Bladder microvascular endothelial cell (primary cell): ENCODE results near the gene OR6C1. TPM values are rescaled to one million over a fixed set of nuclear protein-coding genes. Genes with fewer than 3 reads are reported as not detected.

Experiments
- total RNA-seq: library from RNA; depleted of rRNA; stranded (reverse); fragments of >200 nt; gene quantifications from 2 replicates; pipeline ENCODE4 v1.2.3, GENCODE V29; 2014

Gene OR6C1
- not detected in 2 replicates for total RNA-seq

DNA sequence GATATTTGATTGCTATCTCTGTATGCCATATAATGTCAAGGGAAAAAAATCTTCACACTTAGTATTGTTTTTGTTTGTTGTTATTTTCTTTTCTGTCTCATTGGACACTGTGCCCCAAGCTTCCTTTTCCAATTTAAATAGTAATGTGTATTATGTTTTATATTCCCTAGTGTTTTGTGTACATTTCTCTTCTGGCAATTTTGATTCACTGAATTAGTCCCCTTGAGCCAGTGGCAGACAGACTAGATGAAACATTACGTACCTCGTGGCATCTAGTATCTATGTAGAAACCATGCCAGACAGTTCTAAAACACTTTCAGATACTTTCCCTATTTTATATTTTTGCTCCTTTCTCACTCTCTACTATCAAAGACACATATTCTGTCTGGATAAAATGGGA, at the start of gene OR6C1:
TSS of gene OR6C1 (plus strand) at position 301 of the 400 bp plus-strand sequence. CDS start 6,257 bp downstream, outside the sequence.

DNA sequence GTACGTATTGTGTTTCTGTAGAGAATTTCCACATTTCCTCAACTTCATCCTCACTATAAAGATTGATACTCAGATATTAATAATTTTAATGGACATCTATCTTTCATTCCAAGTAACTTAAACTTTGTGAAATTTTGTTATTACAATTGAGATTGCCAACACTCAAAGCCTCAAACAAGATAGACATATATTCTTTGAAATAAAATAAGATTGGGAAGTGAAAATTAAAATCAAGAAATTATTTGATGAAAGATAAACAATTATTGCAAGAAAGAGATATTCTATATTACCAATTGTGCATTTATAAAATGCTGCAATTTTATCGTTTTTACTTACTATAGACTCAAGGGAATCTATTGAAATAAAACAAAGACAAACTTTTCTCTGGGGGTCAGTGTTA, 17.7 kb upstream of the OR6C1 start, which contains the start of gene OR6C6:
TSS of gene OR6C6 (minus strand) at position 101 of the 400 bp plus-strand sequence. CDS start 1,337 bp downstream, outside the sequence.

GRCh38 chr12:55330446-55330845, 16.3 kb downstream of the OR6C1 start, which contains the start of gene OR6C3:
Gene OR6C3, plus strand, starts transcription at chr12:55330746. Its CDS starts 955 bp downstream, at chr12:55331701.

DNA sequence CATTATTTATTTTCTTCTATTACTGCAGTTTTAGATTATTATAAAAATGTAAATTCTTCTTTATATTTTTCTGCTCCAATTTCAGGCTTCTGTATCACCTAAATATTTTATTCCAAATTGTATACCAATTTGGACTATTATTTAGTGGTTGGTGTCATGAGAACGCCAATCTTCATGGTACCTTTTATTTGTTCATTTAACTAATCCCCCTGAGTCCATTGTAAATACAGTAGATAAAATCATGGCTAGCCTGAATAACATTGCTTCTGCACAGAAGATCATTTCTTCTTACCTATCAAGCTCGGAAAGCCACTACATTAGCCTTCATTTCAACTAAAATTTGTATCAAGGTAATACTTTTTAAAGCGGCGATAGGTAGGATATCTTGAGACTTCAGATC, 48.5 kb downstream of the OR6C1 start, which contains the start of gene OR6C75:
TSS of gene OR6C75 (plus strand) at position 301 of the 400 bp plus-strand sequence. CDS start 2,136 bp downstream, outside the sequence.

Other genes with a start within 250 kb of the OR6C1 start
- not detected in 2 replicates for gene OR9K2, start 187.9 kb upstream of the OR6C1 start, total RNA-seq
- not detected in 2 replicates for gene OR10A7, start 93.3 kb upstream of the OR6C1 start, total RNA-seq
- not detected in 2 replicates for gene OR6C74, start 69.7 kb upstream of the OR6C1 start, total RNA-seq
- not detected in 2 replicates for gene OR6C6, start 17.8 kb upstream of the OR6C1 start, total RNA-seq
- gene OR6C3, start 16.4 kb downstream of the OR6C1 start, total RNA-seq, result not detected in 2 replicates
- gene OR6C75, start 48.6 kb downstream of the OR6C1 start, total RNA-seq, result not detected in 2 replicates
- not detected in 2 replicates for gene OR6C65, start 86.2 kb downstream of the OR6C1 start, total RNA-seq
- not detected in 2 replicates for gene OR6C76, start 111.9 kb downstream of the OR6C1 start, total RNA-seq
- gene OR6C2, start 129.7 kb downstream of the OR6C1 start, total RNA-seq, result not detected in 2 replicates
- gene OR6C70, start 155.8 kb downstream of the OR6C1 start, total RNA-seq, result not detected in 2 replicates
- gene OR6C68, start 178.0 kb downstream of the OR6C1 start, total RNA-seq, result not detected in 2 replicates
- gene OR6C4, start 235.3 kb downstream of the OR6C1 start, total RNA-seq, result not detected in 2 replicates